ENCODE results near the gene PABPN1. TPM values are rescaled to one million over a fixed set of nuclear protein-coding genes. Genes with fewer than 3 reads are reported as not detected.

PABPN1 gene
- total and polyA plus RNA-seq, 2 of the 13 experiments (the other 11 are each of a cell fraction or from before 2014, with no cell fraction given): 233 to 524 TPM

GRCh38 chr14:23326491-23327332, 5.5 kb downstream of the PABPN1 start (continued):
- TF ChIP-seq FLYWCH1 (CRISPR knock-in tag; IDR thresholded peaks at IDR 0.05): no peak
- TF ChIP-seq MYNN (CRISPR knock-in tag; IDR thresholded peaks at IDR 0.05; ENCODE audit: low read depth): no peak; the same call in 1 of the 2 replicates
- no peak for TF ChIP-seq DBP (CRISPR knock-in tag; IDR thresholded peaks at IDR 0.05; ENCODE audit: not compliant biosample characterization)
- TF ChIP-seq TERF1 (CRISPR knock-in tag; IDR thresholded peaks at IDR 0.05): no peak
- no peak for TF ChIP-seq SOX13 (IDR thresholded peaks at IDR 0.05)
- 0 out of 4 replicates have a peak, but pooled peaks of 1 of the 2 experiments have one; percentile 78 for TF ChIP-seq SOX13 (CRISPR knock-in tag; conservative IDR thresholded peaks at IDR 0.05 in 1 of 2, IDR thresholded peaks at IDR 0.05 in 1 of 2)
- TF ChIP-seq HDAC1 (CRISPR knock-in tag; IDR thresholded peaks at IDR 0.05): no peak
- no peak for TF ChIP-seq MAF1 (CRISPR knock-in tag; IDR thresholded peaks at IDR 0.05; ENCODE audit: borderline replicate concordance)
- no peak for TF ChIP-seq SMAD3 (CRISPR knock-in tag; IDR thresholded peaks at IDR 0.05)
- TF ChIP-seq PTBP1 (IDR thresholded peaks at IDR 0.05; ENCODE audit: low read depth, low read length, poor library complexity, severe bottlenecking): no peak
- TF ChIP-seq SKIL (CRISPR knock-in tag; IDR thresholded peaks at IDR 0.05; ENCODE audit: borderline replicate concordance): no peak
- TF ChIP-seq NAIF1 (CRISPR knock-in tag; IDR thresholded peaks at IDR 0.05; ENCODE audit: borderline replicate concordance): no peak
- no peak; the same call in 1 of the 2 replicates for TF ChIP-seq JDP2 (CRISPR knock-in tag; IDR thresholded peaks at IDR 0.05; ENCODE audit: borderline replicate concordance)
- TF ChIP-seq ZNF33A (CRISPR knock-in tag; IDR thresholded peaks at IDR 0.05; ENCODE audit: borderline replicate concordance): no peak
- no peak for TF ChIP-seq CEBPZ (IDR thresholded peaks at IDR 0.05; ENCODE audit: low read length)
- TF ChIP-seq NR0B2 (CRISPR knock-in tag; IDR thresholded peaks at IDR 0.05): no peak
